SK-N-SH (cell line): ENCODE measurements around the gene ADAMTS13. TPM values are rescaled to one million over a fixed set of nuclear protein-coding genes. Genes with fewer than 3 reads are reported as not detected.

Experiments
- CTCF ChIA-PET: fragments of 300-600, 350-600 bp; formaldehyde crosslinking; extraction: SDS; loops from one replicate; lab custom pipeline; 2021; lab: Yijun Ruan, JAX
- POLR2A ChIA-PET: fragments of 350-600 bp; sonication (Branson Sonifier 250); formaldehyde crosslinking; extraction: SDS; loops from one replicate; lab custom pipeline; 2020; ENCODE audit warnings: antibody characterized with exemption, inconsistent platforms; lab: Yijun Ruan, JAX
- DNase-seq: peaks from one replicate; pipeline ENCODE4 v3.0.0; 2012
- H2AFZ ChIP-seq: fragments of 200-600 bp; sonication (generic); 2 replicates; pipeline ENCODE4 v1.8.1; 2016; ENCODE audit warnings: antibody characterized with exemption, mild to moderate bottlenecking, low read depth
- H3F3A ChIP-seq: fragments of 200-600 bp; sonication (generic); replicated peaks from 2 replicates; pipeline ENCODE3; 2016; ENCODE audit warnings: antibody characterized with exemption, mild to moderate bottlenecking; ENCODE audit not compliant: insufficient read depth
- H3K27ac ChIP-seq, 2 experiments: fragments of 200-500 bp in 1 of 2; fragments of 200-600 bp in 1 of 2; sonication (Bioruptor generic) in 1 of 2; sonication (generic), shearing (Covaris generic) in 1 of 2; 2 replicates each; pipeline versions ENCODE4 v1.5.1 to v1.6.1; 2014 to 2016; ENCODE audit warnings: low read depth in 2 of 2, inconsistent platforms in 1 of 2, low read length in 1 of 2, mild to moderate bottlenecking in 1 of 2, mixed read lengths in 1 of 2
- H3K27me3 ChIP-seq: fragments of 200-600 bp; sonication (generic), shearing (Covaris generic); 2 replicates; pipeline ENCODE4 v1.6.1; 2016; ENCODE audit warnings: mixed run types; ENCODE audit not compliant: insufficient read depth
- H3K36me3 ChIP-seq, 2 experiments: fragments of 200-500 bp in 1 of 2; fragments of 200-600 bp in 1 of 2; sonication (Bioruptor generic) in 1 of 2; sonication (generic) in 1 of 2; replicated peaks in 1 of 2; 2 replicates each; pipeline versions ENCODE3 to v1.5.1; 2014 to 2016; ENCODE audit warnings: low read length in 1 of 2, mild to moderate bottlenecking in 1 of 2; ENCODE audit not compliant: insufficient read depth in 2 of 2, control insufficient read depth in 1 of 2
- H3K4me1 ChIP-seq, 2 experiments: fragments of 200-500 bp in 1 of 2; fragments of 200-600 bp in 1 of 2; sonication (Bioruptor generic) in 1 of 2; sonication (generic), shearing (Covaris generic) in 1 of 2; 2 replicates each; pipeline versions ENCODE4 v1.5.1 to v1.6.1; 2014 to 2016; ENCODE audit warnings: low read depth in 1 of 2, low read length in 1 of 2, mixed run types in 1 of 2; ENCODE audit not compliant: insufficient read depth in 2 of 2, control insufficient read depth in 1 of 2
- H3K4me2 ChIP-seq: fragments of 200-600 bp; sonication (generic), shearing (Covaris generic); 2 replicates; pipeline ENCODE4 v1.6.1; 2017; ENCODE audit warnings: mixed run types
- H3K4me3 ChIP-seq, 2 experiments: fragments of 200-500 bp in 1 of 2; fragments of 200-600 bp in 1 of 2; sonication (Bioruptor generic) in 1 of 2; sonication (generic), shearing (Covaris generic) in 1 of 2; 2 replicates each; pipeline versions ENCODE4 v1.5.1 to v1.8.1; 2014 to 2016; ENCODE audit warnings: low read depth in 2 of 2, inconsistent platforms in 1 of 2, low read length in 1 of 2, mild to moderate bottlenecking in 1 of 2, mixed read lengths in 1 of 2, moderate library complexity in 1 of 2
- H3K79me2 ChIP-seq: fragments of 200-600 bp; sonication (generic); 2 replicates; pipeline ENCODE4 v1.8.1; 2017; ENCODE audit warnings: mild to moderate bottlenecking; ENCODE audit not compliant: insufficient read depth
- H3K9ac ChIP-seq: fragments of 200-600 bp; sonication (generic); 2 replicates; pipeline ENCODE4 v1.6.1; 2017; ENCODE audit warnings: mixed run types
- H3K9me2 ChIP-seq: fragments of 200-600 bp; sonication (generic); 2 replicates; pipeline ENCODE4 v1.6.1; 2017; ENCODE audit warnings: mixed run types
- H3K9me3 ChIP-seq: fragments of 200-600 bp; sonication (generic); 2 replicates; pipeline ENCODE4 v1.6.1; 2017; ENCODE audit warnings: mixed run types, mild to moderate bottlenecking, moderate library complexity
- H4K20me1 ChIP-seq: fragments of 200-600 bp; sonication (generic); 2 replicates; pipeline ENCODE4 v1.6.1; 2017; ENCODE audit warnings: mild to moderate bottlenecking, mixed run types; ENCODE audit not compliant: insufficient read depth
- ELF1 ChIP-seq: IDR thresholded peaks from 2 replicates; pipeline ENCODE4 v1.4.0; 2012
- GATA2 ChIP-seq: sonication (generic); formaldehyde crosslinking; IDR thresholded peaks from 2 replicates; pipeline ENCODE4 v1.5.0; 2020; ENCODE audit warnings: mild to moderate bottlenecking, missing genetic modification reagents
- MXI1 ChIP-seq: IDR thresholded peaks from 2 replicates; pipeline ENCODE4 v1.6.1; 2012; ENCODE audit warnings: mild to moderate bottlenecking, low read depth, low read length, improper control_type of control experiment
- RCOR1 ChIP-seq: fragments of 150-350 bp; IDR thresholded peaks from 2 replicates; pipeline ENCODE4 v1.6.1; 2017; ENCODE audit warnings: antibody characterized with exemption, low read length
- TAF1 ChIP-seq: IDR thresholded peaks from 2 replicates; pipeline ENCODE4 v1.6.1; 2012; ENCODE audit warnings: low read depth, mild to moderate bottlenecking, low read length, moderate library complexity, borderline replicate concordance
- TEAD4 ChIP-seq: IDR thresholded peaks from 2 replicates; pipeline ENCODE4 v1.4.0; 2012; ENCODE audit warnings: mild to moderate bottlenecking, borderline replicate concordance; ENCODE audit not compliant: insufficient read depth
- WGBS: methylation state at CpG from one replicate; pipeline ENCODE4 v1.1.6; 2017; ENCODE audit warnings: low lambda C conversion rate; 5-methylcytosine and 5-hydroxymethylcytosine counted together
- polyA plus RNA-seq, 3 experiments: library from polyadenylated mRNA; depleted of rRNA; stranded (reverse); fragments of >200 nt; gene quantifications; 2 replicates each; pipeline ENCODE4 v1.2.3, GENCODE V29; 2012
- TF ChIP-seq, protein P1 (sequence below): fragments of 200-600 bp; sonication (generic); IDR thresholded peaks from 2 replicates; pipeline ENCODE4 v1.6.1; 2017; ENCODE audit warnings: antibody characterized with exemption, mild to moderate bottlenecking, moderate library complexity
- TF ChIP-seq, protein P2 (sequence below): IDR thresholded peaks from 2 replicates; pipeline ENCODE4; 2012
- TF ChIP-seq, protein P3 (sequence below): IDR thresholded peaks from 2 replicates; pipeline ENCODE4 v1.4.0; 2012; ENCODE audit warnings: low read depth, borderline replicate concordance
- TF ChIP-seq, protein P4 (sequence below): IDR thresholded peaks from 2 replicates; pipeline ENCODE4 v1.6.1; 2012; ENCODE audit warnings: mild to moderate bottlenecking, low read depth, low read length, moderate library complexity

ADAMTS13 gene
- polyA plus RNA-seq, 1 of the 3 experiments (the other 2 are of a cell fraction) = 10.6 TPM

DNA sequence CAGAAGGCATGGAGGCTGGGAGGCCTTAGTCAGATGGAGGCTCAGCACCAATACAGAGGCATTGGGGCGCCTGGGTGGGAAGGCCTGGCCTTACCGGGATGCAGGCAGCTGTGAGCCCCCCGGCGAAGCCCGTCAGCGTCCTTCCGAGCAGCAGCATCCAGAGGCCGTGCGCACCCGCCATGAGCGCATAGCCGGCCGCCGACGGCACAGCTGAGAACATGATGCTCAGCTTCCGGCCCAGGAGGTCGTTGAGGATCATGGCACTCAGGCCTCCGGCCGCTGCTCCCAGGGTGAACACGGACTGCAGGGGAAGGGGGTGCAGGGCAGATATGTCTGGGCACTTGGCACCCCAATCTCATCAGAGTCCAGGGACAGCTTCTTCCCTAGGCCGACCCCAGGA lies 54.8 kb downstream of the ADAMTS13 start (continued):
- TF ChIP-seq TEAD4 (no peak), GATA2 (CRISPR knock-in tag) (no peak)
- TF ChIP-seq, protein P1, sequence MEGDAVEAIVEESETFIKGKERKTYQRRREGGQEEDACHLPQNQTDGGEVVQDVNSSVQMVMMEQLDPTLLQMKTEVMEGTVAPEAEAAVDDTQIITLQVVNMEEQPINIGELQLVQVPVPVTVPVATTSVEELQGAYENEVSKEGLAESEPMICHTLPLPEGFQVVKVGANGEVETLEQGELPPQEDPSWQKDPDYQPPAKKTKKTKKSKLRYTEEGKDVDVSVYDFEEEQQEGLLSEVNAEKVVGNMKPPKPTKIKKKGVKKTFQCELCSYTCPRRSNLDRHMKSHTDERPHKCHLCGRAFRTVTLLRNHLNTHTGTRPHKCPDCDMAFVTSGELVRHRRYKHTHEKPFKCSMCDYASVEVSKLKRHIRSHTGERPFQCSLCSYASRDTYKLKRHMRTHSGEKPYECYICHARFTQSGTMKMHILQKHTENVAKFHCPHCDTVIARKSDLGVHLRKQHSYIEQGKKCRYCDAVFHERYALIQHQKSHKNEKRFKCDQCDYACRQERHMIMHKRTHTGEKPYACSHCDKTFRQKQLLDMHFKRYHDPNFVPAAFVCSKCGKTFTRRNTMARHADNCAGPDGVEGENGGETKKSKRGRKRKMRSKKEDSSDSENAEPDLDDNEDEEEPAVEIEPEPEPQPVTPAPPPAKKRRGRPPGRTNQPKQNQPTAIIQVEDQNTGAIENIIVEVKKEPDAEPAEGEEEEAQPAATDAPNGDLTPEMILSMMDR = no peak

DNA sequence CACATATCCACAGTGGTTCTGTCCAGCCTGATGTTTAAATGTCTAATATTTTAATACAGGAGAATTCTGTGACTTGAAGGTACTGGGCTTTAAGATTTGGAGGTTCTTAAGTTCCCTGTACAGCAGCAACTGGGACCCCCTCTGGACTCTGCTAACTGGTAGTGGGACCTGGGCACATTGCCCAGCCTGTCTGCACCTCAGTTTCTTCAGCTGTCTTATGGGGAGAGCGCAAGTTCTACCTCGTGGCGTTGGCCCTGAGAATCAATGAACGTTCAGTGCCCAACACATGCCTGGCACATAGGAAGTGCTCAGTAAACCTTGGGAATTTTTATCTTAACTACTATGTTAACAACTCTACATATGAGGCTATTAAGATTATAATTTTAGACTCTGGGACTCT lies 55.3 kb downstream of the ADAMTS13 start:
- H3K4me2 ChIP-seq = peak overlapping the region; percentile 98
- no peaks in the 10 kb centered on the region for H3K27me3 ChIP-seq
- H3K36me3 ChIP-seq = peaks cover 0 to 20% of the 10 kb centered on the region in 2 experiments
- H3K27ac ChIP-seq = no peak overlapping the region
- H3K9me3 ChIP-seq = no peaks in the 10 kb centered on the region
- TF ChIP-seq, protein P2, sequence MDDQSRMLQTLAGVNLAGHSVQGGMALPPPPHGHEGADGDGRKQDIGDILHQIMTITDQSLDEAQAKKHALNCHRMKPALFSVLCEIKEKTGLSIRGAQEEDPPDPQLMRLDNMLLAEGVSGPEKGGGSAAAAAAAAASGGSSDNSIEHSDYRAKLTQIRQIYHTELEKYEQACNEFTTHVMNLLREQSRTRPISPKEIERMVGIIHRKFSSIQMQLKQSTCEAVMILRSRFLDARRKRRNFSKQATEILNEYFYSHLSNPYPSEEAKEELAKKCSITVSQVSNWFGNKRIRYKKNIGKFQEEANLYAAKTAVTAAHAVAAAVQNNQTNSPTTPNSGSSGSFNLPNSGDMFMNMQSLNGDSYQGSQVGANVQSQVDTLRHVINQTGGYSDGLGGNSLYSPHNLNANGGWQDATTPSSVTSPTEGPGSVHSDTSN = no peak
- TF ChIP-seq TAF1 (no peak), MXI1 (no peak)
- TF ChIP-seq, protein P3, sequence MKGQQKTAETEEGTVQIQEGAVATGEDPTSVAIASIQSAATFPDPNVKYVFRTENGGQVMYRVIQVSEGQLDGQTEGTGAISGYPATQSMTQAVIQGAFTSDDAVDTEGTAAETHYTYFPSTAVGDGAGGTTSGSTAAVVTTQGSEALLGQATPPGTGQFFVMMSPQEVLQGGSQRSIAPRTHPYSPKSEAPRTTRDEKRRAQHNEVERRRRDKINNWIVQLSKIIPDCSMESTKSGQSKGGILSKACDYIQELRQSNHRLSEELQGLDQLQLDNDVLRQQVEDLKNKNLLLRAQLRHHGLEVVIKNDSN = no peak
- H3K4me3 ChIP-seq = peak overlapping the region in 1 of 2 experiments; percentile 84; a peak in 1 of 4 replicates
- H3K4me1 ChIP-seq = peaks cover 0 to 29% of the 10 kb centered on the region in 2 experiments; a peak in 1 of 4 replicates
- CTCF ChIA-PET = interaction anchor here (1.1 kb wide), 1 partner anchor 9 kb away, joined by 5 read pairs; no protein-coding TSS in a partner anchor
- no peaks in the 10 kb centered on the region for H4K20me1 ChIP-seq
- POLR2A ChIA-PET = interaction anchor here (1.7 to 2.3 kb wide), 3 partner anchors 8 to 18 kb away, joined by 5 to 15 read pairs (median 8); partner anchors contain the start of gene CACFD1
- no peak overlapping the region for H2AFZ ChIP-seq
- no peak for DNase-seq
- WGBS = 86% methylated on average over 4 of the region's 4 CpGs
- H3K79me2 ChIP-seq = peaks cover 12% of the 10 kb centered on the region; the same call in 1 of the 2 replicates
- H3K9me2 ChIP-seq = no peaks in the 10 kb centered on the region
- no peaks in the 10 kb centered on the region for H3F3A ChIP-seq
- no peak overlapping the region for H3K9ac ChIP-seq

DNA sequence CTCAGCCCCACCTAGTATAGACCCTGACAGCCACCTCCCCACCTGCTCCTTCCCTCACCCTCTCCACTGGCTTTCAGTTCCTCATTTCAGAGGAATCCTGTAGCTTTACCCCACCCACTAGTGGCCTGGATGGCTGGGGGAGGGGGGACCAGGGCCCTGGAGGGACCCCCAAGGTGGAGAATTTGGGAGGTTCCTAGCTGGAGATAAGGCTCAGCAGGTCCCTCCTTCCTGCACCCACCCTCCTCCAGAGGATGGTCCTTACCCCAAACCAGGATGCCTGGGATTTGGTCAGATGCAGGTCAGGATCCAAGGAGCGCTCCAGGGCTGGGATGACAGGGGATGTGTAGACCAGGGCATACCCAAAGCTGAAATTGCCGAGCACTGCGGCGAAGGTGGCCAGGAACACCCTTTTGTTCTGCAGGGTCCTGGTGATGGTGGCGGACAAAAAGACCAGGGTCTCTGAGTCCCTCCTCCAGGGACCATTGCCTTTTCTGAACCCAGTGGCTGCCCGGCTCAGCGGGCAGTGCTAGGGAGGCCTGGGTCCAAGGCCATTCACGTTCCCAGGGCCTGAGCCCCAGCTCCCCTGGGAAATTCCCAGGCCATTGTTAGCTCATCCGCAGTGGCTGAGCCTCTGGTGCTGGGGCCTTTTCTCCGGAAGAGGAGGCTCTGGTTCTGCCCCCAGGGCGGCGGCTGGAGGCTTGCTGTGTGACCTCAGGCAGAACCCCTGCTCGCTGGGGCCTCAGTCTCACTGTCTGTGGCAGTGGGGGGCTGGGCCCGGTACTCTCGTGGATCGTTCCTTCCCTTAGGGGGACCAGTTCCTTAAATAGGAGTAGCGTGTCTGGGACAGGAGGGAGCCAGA lies 56.1 kb downstream of the ADAMTS13 start:
- peak overlapping the region in 1 of 2 experiments; percentile 73; a peak in 2 of 4 replicates for H3K27ac ChIP-seq
- CTCF ChIA-PET = interaction anchor here (0.6 to 1.5 kb wide), 10 partner anchors 8 to 150 kb away, joined by 3 to 5 read pairs (median 3); partner anchors contain the start of genes SURF1 and SURF2

More for the DNA sequence above, 56.1 kb downstream of the ADAMTS13 start:
- peaks cover 0 to 29% of the 10 kb centered on the region in 2 experiments; a peak in 1 of 4 replicates for H3K4me1 ChIP-seq
- no peaks in the 10 kb centered on the region for H4K20me1 ChIP-seq
- H3K4me2 ChIP-seq = peak overlapping the region; percentile 98
- H3K79me2 ChIP-seq = peaks cover 12% of the 10 kb centered on the region; the same call in 1 of the 2 replicates
- no peak for DNase-seq
- no peaks in the 10 kb centered on the region for H3K9me3 ChIP-seq
- TF ChIP-seq, protein P4, sequence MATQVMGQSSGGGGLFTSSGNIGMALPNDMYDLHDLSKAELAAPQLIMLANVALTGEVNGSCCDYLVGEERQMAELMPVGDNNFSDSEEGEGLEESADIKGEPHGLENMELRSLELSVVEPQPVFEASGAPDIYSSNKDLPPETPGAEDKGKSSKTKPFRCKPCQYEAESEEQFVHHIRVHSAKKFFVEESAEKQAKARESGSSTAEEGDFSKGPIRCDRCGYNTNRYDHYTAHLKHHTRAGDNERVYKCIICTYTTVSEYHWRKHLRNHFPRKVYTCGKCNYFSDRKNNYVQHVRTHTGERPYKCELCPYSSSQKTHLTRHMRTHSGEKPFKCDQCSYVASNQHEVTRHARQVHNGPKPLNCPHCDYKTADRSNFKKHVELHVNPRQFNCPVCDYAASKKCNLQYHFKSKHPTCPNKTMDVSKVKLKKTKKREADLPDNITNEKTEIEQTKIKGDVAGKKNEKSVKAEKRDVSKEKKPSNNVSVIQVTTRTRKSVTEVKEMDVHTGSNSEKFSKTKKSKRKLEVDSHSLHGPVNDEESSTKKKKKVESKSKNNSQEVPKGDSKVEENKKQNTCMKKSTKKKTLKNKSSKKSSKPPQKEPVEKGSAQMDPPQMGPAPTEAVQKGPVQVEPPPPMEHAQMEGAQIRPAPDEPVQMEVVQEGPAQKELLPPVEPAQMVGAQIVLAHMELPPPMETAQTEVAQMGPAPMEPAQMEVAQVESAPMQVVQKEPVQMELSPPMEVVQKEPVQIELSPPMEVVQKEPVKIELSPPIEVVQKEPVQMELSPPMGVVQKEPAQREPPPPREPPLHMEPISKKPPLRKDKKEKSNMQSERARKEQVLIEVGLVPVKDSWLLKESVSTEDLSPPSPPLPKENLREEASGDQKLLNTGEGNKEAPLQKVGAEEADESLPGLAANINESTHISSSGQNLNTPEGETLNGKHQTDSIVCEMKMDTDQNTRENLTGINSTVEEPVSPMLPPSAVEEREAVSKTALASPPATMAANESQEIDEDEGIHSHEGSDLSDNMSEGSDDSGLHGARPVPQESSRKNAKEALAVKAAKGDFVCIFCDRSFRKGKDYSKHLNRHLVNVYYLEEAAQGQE = no peak
- TF ChIP-seq RCOR1 (no peak), ELF1 (no peak)
- no peaks in the 10 kb centered on the region for H3F3A ChIP-seq
- POLR2A ChIA-PET = interaction anchor here (0.6 to 2.3 kb wide), 8 partner anchors 9 to 88 kb away, joined by 3 to 15 read pairs (median 4); partner anchors contain the start of gene CACFD1
- peak overlapping the region; percentile 86 for H2AFZ ChIP-seq
- H3K4me3 ChIP-seq = peak overlapping the region; percentile 66 to 84
- H3K9me2 ChIP-seq = no peaks in the 10 kb centered on the region
- no peaks in the 10 kb centered on the region for H3K27me3 ChIP-seq
- 48% methylated on average over 10 of the region's 17 CpGs for WGBS
- H3K9ac ChIP-seq = peak overlapping the region; percentile 82
- H3K36me3 ChIP-seq = peaks cover 0 to 20% of the 10 kb centered on the region in 2 experiments
